Measurements from ENCODE around the gene NOLC1.

The NOLC1 gene

DNA sequence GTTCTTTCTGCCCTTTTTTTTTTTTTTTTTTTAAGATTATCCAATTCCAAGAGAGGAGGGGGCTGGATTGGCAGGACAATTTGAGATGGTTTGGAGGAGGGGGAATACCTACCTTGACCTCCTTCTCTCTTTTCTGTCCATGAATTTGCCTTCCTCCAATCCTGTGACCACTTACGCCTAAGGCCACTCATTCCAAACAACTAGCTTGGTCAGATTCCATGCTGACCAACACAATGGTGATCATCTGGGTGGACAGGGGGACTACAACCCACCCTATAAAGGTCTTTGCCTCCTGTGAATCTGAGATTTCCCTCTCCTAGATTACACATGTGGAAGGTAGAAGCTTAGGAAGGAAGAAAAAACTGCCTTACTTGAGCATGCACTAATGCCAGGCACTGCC is 29.7 kb upstream of the NOLC1 start:
- no peak for DNase-seq

- no peak for DNase-seq
These were observed 29.0 kb upstream of the NOLC1 start for GRCh38 chr10:102123223-102123622.

- no peak for DNase-seq
These were observed 20.7 kb upstream of the NOLC1 start for GRCh38 chr10:102131286-102132170.

DNA sequence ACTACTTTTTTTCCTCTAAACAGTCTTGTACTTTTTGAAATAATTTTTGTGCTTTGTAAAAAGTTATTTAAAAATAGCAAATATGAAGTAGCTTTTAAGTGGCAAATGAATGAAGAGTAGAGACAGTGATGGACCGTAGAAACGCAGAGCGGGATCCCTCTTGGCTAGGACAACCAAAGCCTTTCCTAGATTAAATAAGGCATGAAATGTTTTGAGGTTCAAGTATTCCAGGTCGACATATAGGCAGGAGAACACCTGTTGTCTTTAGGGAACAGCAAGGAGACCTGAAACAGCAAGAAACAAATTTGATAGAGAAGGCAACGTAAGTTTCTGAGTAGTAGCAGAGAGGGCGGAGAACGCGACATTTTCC is 20.0 kb upstream of the NOLC1 start:
- DNase-seq: no peak

- peak; percentile 97 for DNase-seq
These were observed 19.4 kb upstream of the NOLC1 start, which contains the start of gene PPRC1 for GRCh38 chr10:102132563-102133372. TSS of gene PPRC1 (plus strand) at chr10:102133040. CDS start at chr10:102133069, 29 bp downstream.

DNA sequence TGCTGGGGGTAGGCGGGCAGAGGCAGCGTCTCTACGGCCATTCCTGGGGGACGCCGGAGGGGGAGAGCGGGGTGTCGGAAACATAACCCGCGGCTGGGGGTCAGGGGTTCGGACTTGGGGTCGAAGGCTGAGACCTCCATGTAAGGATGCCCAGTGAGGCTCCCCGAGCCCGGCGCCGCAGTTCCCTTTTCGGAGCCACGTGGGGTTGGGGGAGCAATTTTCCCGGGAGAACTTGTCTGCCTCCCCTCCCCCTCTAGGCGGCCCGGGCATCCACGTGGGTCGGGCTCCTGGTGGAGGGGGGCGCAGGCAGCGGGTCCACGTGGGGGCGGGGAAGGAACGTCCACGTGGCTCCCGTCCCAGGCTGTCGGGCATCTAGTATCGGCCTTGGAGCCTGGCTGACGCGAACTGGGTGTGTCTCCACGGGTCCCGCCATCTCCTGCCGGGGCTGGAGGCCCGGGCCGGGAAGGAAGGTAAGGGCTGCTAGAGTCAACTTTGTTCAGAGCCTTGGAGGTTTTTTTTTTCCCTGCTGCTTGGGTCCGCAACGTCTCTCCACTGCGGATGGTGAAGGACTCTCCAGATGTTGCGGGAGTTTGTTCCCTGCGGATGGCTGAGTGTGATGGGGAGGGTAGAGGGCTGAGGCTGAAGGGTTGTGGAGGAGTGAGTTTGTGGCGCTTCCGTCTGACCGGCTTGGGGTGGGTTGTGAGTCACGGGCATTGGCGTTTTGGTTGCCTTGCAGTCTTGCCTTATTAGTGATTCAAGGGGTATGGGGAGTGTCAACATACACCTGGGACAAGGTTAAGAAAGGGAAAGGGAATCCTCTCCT is 18.6 kb upstream of the NOLC1 start:
- DNase-seq: peak; percentile 47

DNA sequence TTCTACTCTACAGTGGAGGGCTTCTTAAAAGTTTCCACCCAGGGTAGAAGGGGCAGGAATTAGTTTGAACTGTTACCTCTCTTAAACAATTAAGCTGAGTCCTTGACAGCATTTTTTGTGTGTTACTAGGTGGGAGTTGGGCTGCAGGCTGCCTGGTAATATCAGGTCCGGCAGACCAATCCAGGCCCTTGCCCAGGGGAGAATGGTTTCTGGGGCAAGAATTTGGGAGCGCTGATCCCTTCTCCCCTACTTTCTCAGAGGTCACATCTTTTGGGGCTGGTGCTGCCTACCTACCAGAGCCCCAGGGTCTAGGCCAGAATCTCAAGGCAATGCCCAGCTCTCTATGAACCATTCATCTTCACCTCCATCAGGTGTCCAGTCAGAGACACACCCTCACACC is 17.8 kb upstream of the NOLC1 start:
- DNase-seq: no peak

GRCh38 chr10:102135956-102136526 is 16.1 kb upstream of the NOLC1 start:
- DNase-seq: no peak

- DNase-seq: no peak
These were observed 12.7 kb upstream of the NOLC1 start for GRCh38 chr10:102139281-102140110.

- DNase-seq: no peak
These were observed 12.0 kb upstream of the NOLC1 start for GRCh38 chr10:102140218-102140617.

- DNase-seq: no peak
These were observed 11.2 kb upstream of the NOLC1 start for GRCh38 chr10:102140913-102141540.

- DNase-seq: no peak
These were observed 10.5 kb upstream of the NOLC1 start for GRCh38 chr10:102141583-102142107.

GRCh38 chr10:102146971-102147428 is 5.2 kb upstream of the NOLC1 start:
- DNase-seq: no peak

GRCh38 chr10:102147561-102147960 is 4.6 kb upstream of the NOLC1 start:
- DNase-seq: no peak

- DNase-seq: no peak
These were observed 3.9 kb upstream of the NOLC1 start for GRCh38 chr10:102148275-102148674.

- no peak for DNase-seq
These were observed 1.0 kb upstream of the NOLC1 start for GRCh38 chr10:102150970-102151773.

DNA sequence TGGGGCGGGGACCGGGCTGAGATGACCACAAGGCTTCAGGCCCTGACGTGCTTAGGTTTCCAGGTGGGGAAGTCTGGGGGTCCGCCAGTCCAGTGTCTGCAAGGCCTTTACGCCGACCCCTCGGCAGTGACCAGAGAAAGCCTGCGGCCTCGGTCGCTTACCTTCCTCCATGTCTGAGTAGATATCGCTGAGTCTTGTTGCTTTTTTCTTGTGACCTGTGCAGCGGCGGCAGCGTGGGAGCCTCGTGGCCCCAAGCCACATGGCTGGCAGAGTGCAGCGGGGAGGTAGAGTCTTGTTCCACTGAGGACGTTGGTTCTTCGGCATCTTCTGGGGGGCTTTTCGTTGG is 329 bp downstream of the NOLC1 start:
- no peak for DNase-seq

DNA sequence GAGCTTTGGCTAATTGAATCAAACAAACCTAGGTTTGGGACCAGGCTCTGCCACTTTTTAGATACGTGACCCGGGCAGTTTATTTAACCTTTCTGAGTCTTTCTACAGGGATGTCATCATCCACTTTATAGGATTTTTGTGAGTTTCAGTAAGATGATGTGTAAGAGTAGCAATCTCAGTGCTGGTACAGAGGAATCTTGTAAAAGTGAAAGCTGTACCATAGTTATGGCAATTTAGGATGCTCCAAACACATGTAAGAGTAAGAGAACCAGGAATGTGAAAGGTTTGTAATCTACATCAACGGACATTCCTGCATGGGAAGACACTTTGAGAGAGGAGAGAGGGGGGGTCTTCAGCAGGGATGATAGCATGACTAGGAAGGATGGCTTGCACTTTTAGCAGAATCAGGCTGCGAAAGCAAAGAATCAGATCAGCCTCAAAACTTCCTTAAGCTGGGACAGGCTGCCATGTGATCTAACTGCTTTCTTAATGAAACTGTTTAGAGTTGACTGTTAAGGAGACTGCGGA is 968 bp downstream of the NOLC1 start:
- DNase-seq: no peak

DNA sequence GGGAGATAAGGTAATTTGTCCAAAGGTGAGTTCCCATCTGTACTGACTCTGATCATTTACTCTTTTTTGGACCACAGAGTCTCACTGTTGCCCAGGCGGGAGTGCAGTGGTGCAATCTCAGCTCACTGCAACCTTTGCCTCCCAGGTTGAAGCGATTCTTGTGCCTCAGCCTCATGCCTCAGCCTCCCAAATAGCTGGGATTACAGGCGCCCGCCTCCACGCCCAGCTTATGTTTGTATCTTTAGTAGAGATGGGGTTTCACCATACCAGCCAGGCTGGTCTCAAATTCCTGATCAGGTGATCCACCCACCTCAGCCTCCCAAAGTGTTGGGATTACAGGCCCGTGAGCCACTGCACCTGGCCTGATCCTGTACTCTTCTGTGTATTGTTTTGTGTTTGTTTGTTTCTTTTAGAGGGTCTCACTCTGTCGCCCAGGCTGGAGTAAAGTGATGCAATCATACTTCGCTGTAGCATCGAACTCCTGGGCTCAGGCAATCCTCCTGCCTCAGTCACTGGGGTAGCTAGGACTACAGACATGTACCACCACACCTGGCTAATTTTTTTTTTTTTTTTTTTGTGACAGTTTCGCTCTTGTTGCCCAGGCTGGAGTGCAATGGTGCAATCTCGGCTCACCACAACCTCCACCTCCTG is 2.4 kb downstream of the NOLC1 start:
- DNase-seq: no peak

Data from CD4-positive, alpha-beta T cell treated with Interleukin-12 subunit alpha and Interleukin-12 subunit beta, for 1 hour (primary cell).